ENCODE data around the gene ZNF28.
A peak's percentile ranks its signal among the peaks of the same experiment; 100 is the strongest.
"Not testable (repeated sequence)": the region's sequence is repeated elsewhere in the genome, so short reads cannot be mapped to it uniquely, and the experiment has no call there.

Gene ZNF28

DNA sequence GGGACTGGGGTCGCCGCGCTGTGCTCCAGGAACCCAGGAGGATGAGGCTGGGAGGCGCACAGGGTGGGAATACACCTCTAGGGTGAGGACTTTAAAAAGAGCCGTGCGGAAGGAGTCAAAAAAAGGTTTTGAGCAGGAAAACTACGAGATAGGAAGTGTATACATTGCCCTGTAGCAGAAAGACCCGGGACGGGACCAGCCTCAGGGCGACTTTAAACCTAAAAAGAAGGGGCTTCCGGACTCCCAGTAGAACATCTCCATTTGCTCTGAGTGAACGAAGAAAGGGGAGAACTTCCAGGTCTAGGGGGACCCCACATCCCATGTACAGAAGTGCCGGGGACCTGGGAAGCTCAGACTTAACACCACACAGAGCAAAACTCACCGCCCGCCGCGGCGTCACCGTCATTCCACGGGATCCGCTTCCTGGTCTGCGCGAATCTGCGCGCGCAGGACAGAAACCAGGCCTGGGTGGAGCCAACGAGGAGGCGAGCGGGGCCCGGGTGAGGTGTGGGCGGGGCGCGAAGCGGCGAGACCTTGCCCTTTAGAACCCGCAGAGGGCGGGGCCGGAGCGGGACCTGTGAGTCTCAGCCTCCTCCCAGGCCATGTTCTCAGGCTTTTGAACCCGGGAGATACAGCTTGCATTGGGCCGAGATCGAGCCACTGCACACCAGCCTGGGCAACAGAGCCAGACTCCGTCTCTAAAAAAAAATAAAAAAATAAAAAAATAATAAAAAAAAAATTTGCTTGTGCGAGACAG is at the start of gene ZNF28:
ZNF28 (minus strand) TSS at position 430 of the 757 bp plus-strand sequence. CDS start 3,675 bp downstream, outside the sequence.
- Mint-ChIP-seq H3K27ac (peak within 1 kb of the TSS; percentile 51), H3K4me1 (ENCODE audit: low read depth) (peaks cover 17% of the 10 kb centered on the region), H3K36me3 (peaks cover 22% of the 10 kb centered on the region), H3K4me3 (peak within 1 kb of the TSS; percentile 94)
- not testable (repeated sequence) for H3K27me3 Mint-ChIP-seq; H3K9me3 Mint-ChIP-seq (ENCODE audit: low read depth)

DNA sequence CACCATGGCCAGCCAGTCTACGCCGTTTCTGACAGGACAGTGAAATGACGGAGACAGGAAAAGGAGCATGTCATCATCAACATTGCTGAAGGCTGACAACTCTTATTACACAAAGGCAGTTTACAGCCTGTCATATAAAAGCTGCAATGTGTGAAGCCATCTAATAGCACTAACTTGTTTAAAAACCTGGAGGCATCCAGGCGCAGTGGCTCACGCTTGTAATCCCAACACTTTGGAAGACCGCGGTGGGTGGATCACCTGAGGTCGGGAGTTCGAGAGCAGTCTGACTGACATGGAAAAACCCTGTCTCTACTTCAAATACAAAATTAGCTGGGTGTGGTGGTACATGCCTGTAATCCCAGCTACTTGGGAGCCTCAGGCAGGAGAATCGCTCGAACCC is 46.6 kb upstream of the ZNF28 start:
- not testable (repeated sequence) for H3K9me3 Mint-ChIP-seq (ENCODE audit: low read depth); H3K4me3 Mint-ChIP-seq; H3K4me1 Mint-ChIP-seq (ENCODE audit: low read depth); H3K27ac Mint-ChIP-seq; H3K27me3 Mint-ChIP-seq
- H3K36me3 Mint-ChIP-seq: peaks cover 12% of the 10 kb centered on the region

DNA sequence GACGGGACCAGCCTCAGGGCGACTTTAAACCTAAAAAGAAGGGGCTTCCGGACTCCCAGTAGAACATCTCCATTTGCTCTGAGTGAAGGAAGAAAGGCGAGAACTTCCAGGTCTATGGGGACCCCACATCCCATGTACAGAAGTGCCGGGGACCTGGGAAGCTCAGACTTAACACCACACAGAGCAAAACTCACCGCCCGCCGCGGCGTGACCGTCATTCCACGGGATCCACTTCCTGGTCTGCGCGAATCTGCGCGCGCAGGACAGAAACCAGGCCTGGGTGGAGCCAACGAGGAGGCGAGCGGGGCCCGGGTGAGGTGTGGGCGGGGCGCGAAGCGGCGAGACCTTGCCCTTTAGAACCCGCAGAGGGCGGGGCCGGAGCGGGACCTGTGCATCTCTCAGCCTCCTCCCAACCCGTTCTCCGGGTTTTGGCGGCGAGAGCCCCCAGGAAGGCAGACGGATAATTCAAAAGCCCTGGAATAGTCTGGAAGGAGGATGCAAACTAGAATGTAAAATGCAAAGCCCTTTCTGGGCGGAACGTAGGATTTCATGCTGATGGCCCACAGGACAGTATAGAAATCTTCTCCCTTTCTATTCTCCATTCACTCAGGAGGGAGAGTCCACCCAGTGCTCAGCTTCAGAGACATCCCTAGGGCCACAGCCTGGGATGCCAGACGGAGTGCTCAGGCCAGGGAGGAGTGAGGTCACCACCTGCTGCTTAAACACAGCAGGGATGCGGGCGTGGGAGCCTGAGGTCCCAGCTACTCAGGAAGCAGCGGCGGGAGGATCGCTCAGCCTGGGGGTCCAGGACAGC is 36.2 kb upstream of the ZNF28 start, which contains the start of gene ZNF468:
ZNF468 (minus strand) TSS at position 242 of the 814 bp plus-strand sequence. CDS start 3,347 bp downstream, outside the sequence.
- not testable (repeated sequence) for H3K27me3 Mint-ChIP-seq

DNA sequence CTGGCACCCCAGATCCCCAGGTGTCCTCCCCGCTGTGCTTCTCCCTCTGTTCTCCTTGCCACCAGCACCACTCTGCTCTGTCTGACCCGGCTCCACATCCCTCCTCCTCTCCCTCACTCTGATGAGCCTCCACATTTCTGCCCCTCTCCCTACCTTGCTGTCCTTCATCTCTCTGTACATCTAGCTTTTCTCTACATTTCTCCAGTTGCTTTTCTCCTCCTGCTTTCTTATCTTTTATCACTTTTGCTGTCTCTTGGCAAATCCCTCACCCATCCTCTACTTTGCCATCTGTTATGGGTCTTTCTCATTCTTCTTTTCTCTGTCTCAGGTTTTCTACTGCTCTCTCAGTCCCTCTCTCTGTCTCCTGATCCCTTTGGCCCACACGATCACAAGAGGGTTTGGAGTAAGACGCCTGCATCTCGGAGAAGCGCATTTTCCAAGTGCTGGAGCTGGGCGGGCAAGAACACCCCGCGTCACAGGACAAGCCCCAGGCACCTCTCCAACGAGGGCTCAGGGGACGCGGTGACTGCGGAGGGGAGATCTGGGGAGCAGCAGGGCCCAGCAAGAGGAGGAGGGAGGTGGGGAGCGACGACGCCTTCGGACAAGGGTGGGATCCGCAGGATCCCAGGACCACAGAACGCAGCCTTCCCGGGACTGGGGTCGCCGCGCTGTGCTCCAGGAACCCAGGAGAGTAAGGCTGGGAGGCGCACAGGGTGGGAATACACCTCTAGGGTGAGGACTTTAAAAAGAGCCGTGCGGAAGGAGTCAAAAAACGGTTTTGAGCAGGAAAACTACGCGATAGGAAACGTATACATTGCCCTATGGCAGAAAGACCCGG is 35.3 kb upstream of the ZNF28 start:
- Mint-ChIP-seq H3K4me3 (peak overlapping the region; percentile 94), H3K36me3 (peaks cover 12% of the 10 kb centered on the region), H3K4me1 (ENCODE audit: low read depth) (peaks cover 15% of the 10 kb centered on the region), H3K27ac (peak overlapping the region; percentile 89)
- H3K9me3 Mint-ChIP-seq (ENCODE audit: low read depth); H3K27me3 Mint-ChIP-seq: not testable (repeated sequence)

More for the DNA sequence above, 36.2 kb upstream of the ZNF28 start, which contains the start of gene ZNF468:
- peak within 1 kb of the TSS; percentile 94 for H3K4me3 Mint-ChIP-seq
- peaks cover 10% of the 10 kb centered on the region for H3K9me3 Mint-ChIP-seq (ENCODE audit: low read depth)
- H3K36me3 Mint-ChIP-seq: peaks cover 18% of the 10 kb centered on the region
- peaks cover 15% of the 10 kb centered on the region for H3K4me1 Mint-ChIP-seq (ENCODE audit: low read depth)
- peak within 1 kb of the TSS; percentile 89 for H3K27ac Mint-ChIP-seq

DNA sequence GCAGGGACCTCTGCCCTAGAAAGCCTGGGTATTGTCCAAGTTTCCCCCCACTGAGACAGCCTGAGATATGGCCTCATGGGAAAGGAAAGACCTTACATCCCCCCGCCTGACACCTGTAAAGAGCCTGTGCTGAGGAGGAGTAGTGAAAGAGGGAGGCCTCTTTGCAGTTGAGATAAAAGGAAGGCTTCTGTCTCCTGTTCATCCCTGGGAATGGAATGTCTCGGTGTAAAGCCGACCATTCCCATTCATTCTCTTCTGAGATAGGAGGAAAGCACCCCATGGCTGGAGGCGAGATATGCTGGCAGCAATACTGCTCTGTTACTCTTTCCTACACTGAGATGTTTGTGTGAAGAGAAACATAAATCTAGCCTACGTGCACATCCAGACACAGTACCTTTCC is 25.9 kb upstream of the ZNF28 start:
- Mint-ChIP-seq H3K36me3 (peaks cover 62% of the 10 kb centered on the region), H3K9me3 (ENCODE audit: low read depth) (peaks cover 10% of the 10 kb centered on the region)
- not testable (repeated sequence) for H3K27me3 Mint-ChIP-seq; H3K27ac Mint-ChIP-seq; H3K4me3 Mint-ChIP-seq; H3K4me1 Mint-ChIP-seq (ENCODE audit: low read depth)

DNA sequence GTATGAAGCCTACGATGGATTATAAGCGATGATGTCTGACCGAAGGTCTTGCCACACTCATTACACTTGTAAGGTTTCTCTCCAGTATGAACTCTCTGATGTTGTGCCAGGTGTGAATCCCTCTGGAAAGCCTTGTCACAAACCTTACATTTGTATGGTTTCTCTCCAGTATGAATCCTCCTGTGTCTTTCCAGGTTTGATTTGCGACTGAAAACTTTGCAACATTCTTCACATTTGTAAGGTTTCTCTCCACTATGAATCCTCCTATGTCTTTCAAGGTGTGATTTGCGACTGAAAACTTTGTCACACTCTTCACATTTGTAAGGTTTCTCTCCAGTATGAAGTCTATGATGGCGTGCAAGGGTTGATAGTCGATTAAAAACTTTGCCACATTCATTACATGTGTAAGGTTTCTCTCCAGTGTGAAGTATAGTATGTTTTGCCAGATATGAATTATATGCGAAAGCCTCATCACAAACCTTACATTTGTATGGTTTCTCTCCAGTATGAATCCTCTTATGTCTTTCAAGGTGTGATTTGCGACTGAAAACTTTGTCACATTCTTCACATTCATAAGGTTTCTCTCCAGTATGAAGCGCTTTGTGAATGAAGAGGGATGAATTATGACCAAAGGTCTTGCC is 19.5 kb upstream of the ZNF28 start:
- H3K27me3 Mint-ChIP-seq; H3K27ac Mint-ChIP-seq; H3K4me3 Mint-ChIP-seq; H3K4me1 Mint-ChIP-seq (ENCODE audit: low read depth): not testable (repeated sequence)
- H3K9me3 Mint-ChIP-seq (ENCODE audit: low read depth): peaks cover 29% of the 10 kb centered on the region
- H3K36me3 Mint-ChIP-seq: peaks cover 71% of the 10 kb centered on the region

DNA sequence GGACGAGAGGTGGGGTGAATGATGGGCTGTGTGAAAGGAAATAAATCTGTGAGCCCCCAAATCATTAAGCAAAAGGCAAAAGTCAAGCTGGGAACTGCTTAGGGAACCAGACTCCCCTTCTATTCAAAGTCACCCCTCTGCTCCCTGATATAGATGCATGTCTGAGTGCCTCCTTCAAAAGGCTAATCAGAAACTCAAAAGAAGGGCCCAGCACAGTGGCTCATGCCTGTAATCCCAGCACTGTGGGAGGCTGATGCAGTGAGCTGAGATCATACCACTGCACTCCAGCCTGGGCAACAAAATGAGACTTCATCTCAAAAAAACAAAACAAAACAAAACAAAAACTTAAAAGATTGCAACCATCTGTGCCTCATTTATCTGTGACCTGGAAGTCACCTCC is 12.9 kb upstream of the ZNF28 start:
- H3K9me3 Mint-ChIP-seq (ENCODE audit: low read depth): peaks cover 30% of the 10 kb centered on the region
- not testable (repeated sequence) for H3K4me1 Mint-ChIP-seq (ENCODE audit: low read depth); H3K27me3 Mint-ChIP-seq; H3K27ac Mint-ChIP-seq; H3K4me3 Mint-ChIP-seq
- H3K36me3 Mint-ChIP-seq: peaks cover 30% of the 10 kb centered on the region

DNA sequence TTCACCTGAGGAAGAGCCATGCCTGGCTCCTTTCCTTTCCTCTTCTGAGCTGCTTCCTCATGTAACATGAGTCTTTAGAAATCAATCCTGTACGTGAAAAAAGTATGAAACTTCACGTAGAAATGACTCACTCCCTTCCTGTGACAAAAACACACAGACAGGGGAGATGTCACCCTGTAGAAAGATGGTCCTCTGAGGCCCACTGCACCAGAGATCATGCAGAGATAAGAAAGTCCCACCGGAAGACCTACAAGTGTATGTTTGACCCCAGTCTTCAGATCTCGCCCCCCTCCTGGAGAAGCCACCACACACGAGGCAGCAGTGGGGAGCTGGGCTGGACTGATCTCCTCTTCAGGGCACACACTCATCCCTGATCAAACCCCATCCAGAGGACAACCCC is 12.1 kb upstream of the ZNF28 start:
- peaks cover 30% of the 10 kb centered on the region for H3K9me3 Mint-ChIP-seq (ENCODE audit: low read depth)
- H3K4me3 Mint-ChIP-seq; H3K27ac Mint-ChIP-seq; H3K27me3 Mint-ChIP-seq; H3K4me1 Mint-ChIP-seq (ENCODE audit: low read depth): not testable (repeated sequence)
- peaks cover 28% of the 10 kb centered on the region for H3K36me3 Mint-ChIP-seq

DNA sequence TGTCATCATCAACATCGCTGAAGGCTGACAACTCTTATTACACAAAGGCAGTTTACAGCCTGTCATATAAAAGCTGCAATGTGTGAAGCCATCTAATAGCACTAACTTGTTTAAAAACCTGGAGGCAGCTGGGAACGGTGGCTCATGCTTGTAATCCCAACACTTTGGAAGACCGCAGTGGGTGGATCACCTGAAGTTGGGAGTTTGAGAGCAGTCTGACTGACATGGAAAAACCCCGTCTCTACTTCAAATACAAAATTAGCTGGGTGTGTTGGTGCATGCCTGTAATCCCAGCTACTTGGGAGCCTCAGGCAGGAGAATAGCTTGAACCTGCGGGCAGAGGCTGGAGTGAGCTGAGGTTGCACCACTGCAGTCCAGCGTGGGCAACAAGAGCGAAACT is 8.4 kb upstream of the ZNF28 start:
- peaks cover 21% of the 10 kb centered on the region for H3K36me3 Mint-ChIP-seq
- not testable (repeated sequence) for H3K27ac Mint-ChIP-seq; H3K27me3 Mint-ChIP-seq; H3K4me1 Mint-ChIP-seq (ENCODE audit: low read depth); H3K4me3 Mint-ChIP-seq
- peaks cover 12% of the 10 kb centered on the region for H3K9me3 Mint-ChIP-seq (ENCODE audit: low read depth)

DNA sequence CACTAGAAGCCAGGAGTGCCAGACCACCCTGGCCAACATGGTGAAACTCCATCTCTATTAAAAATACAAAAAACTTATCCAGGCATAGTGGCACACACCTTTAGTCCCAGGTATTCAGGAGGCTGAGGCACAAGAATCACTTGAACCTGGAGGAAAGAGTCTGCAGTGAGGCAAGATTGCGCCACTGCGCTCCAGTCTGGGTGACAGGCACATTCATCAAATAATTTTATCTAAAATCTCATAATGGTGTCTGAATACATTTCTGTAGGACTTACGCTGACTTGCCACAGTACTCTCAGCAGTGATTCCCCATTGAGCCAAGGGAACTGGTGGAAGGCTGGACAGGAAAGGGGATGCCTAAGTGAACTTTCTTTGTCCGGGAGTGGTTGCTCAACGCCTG is 4.3 kb upstream of the ZNF28 start:
- Mint-ChIP-seq H3K4me3 (no peak overlapping the region), H3K27ac (no peak overlapping the region), H3K9me3 (ENCODE audit: low read depth) (peaks cover 9% of the 10 kb centered on the region), H3K4me1 (ENCODE audit: low read depth) (peaks cover 4% of the 10 kb centered on the region), H3K36me3 (peaks cover 15% of the 10 kb centered on the region), H3K27me3 (no peaks in the 10 kb centered on the region)

DNA sequence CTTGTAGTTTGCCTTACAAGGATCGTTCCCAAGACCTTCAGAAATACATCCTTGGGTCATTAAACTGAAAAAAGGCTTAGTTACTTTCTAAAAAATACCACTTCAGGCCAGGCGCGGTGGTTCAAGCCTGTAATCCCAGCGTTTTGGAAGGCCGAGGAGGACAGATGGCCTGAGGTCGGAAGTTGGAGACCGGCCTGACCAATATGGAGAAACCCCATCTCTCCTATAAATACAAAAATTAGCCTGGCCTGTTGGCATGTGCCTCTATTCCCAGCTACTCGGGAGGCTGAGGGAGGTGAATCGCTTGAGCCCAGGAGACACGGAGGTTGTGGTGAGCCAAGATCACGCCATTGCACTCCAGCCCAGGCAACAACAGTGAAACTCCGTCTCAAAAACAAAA is 2.2 kb upstream of the ZNF28 start:
- Mint-ChIP-seq H3K27me3 (no peaks in the 10 kb centered on the region), H3K4me3 (no peak overlapping the region), H3K4me1 (ENCODE audit: low read depth) (peaks cover 16% of the 10 kb centered on the region), H3K27ac (no peak overlapping the region), H3K36me3 (peaks cover 17% of the 10 kb centered on the region), H3K9me3 (ENCODE audit: low read depth) (peaks cover 7% of the 10 kb centered on the region)

DNA sequence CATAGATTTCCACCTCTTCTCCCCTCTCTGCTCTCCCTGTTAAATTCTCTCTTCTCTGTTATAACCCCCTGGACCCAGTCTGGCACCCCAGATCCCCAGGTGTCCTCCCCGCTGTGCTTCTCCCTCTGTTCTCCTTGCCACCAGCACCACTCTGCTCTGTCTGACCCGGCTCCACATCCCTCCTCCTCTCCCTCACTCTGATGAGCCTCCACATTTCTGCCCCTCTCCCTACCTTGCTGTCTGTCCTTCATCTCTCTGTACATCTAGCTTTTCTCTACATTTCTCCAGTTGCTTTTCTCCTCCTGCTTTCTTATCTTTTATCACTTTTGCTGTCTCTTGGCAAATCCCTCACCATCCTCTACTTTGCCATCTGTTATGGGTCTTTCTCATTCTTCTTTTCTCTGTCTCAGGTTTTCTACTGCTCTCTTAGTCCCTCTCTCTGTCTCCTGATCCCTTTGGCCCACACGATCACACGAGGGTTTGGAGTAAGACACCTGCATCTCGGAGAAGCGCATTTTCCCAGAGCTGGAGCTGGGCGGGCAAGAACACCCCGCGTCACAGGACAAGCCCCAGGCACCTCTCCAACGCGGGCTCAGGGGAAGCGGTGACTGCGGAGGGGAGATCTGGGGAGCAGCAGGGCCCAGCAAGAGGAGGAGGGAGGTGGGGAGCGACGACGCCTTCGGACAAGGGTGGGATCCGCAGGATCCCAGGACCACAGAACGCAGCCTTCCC is 795 bp downstream of the ZNF28 start:
- Mint-ChIP-seq H3K27ac (peak overlapping the region; percentile 51), H3K4me3 (peak overlapping the region; percentile 94), H3K36me3 (peaks cover 22% of the 10 kb centered on the region), H3K4me1 (ENCODE audit: low read depth) (peaks cover 17% of the 10 kb centered on the region)
- not testable (repeated sequence) for H3K27me3 Mint-ChIP-seq; H3K9me3 Mint-ChIP-seq (ENCODE audit: low read depth)

DNA sequence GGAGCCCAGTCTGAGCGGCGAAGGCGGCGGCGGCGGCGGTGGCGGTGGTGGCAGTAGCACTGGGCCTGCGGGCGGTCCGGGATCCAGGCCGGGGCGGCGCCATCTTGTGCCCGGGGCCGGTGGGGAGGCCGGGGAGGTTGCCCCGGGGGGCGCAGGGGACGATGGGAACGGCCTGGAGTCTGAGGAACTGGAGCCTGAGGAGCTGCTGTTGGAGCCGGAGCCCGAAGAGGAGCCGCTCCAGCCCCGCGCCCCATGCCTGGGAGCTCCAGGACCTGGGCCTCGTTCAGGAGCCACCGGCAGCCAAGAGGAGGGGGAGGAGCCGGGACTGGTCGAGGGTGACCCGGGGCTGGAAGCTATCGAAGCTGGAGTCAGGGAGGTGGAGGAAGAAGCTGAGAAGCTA is 11.6 kb downstream of the ZNF28 start:
- Mint-ChIP-seq H3K27me3 (no peaks in the 10 kb centered on the region), H3K27ac (no peak overlapping the region), H3K4me1 (ENCODE audit: low read depth) (no peaks in the 10 kb centered on the region), H3K9me3 (ENCODE audit: low read depth) (peaks cover 11% of the 10 kb centered on the region), H3K36me3 (peaks cover 35% of the 10 kb centered on the region), H3K4me3 (no peak overlapping the region)

Data from activated naive CD8-positive, alpha-beta T cell (primary cell).